Measurements from ENCODE around the gene GSDMA. TPM values are rescaled to one million over a fixed set of nuclear protein-coding genes. Genes with fewer than 3 reads are reported as not detected.
A peak's percentile ranks its signal among the peaks of the same experiment; 100 is the strongest.
"Not testable (repeated sequence)": the region's sequence is repeated elsewhere in the genome, so short reads cannot be mapped to it uniquely, and the experiment has no call there.

GSDMA gene
- total RNA-seq, 1 donor from 2014 or later: not detected

DNA sequence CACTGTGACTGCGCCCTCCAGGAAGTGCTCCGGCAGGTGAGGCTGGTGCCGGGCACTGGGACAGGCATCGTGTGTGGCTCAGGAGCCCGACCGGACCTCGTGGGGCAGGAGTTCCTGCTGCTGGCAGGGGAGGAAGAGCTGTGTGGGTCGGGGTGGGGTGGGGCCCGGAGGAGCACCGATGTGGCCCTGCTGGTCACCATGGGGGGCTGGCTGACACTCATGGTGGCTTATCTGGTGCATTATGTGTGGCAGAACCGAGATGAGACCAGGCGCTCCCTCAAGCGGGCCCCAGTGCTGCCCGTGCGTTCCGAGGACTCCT is 18.5 kb upstream of the GSDMA start:
- Mint-ChIP-seq H3K27ac (no peak overlapping the region), H3K27me3 (no peaks in the 10 kb centered on the region), H3K36me3 (ENCODE audit: low read depth) (no peaks in the 10 kb centered on the region), H3K4me1 (peaks cover 26% of the 10 kb centered on the region), H3K4me3 (no peak overlapping the region), H3K9me3 (no peaks in the 10 kb centered on the region)
- TF ChIP-seq, protein P1, sequence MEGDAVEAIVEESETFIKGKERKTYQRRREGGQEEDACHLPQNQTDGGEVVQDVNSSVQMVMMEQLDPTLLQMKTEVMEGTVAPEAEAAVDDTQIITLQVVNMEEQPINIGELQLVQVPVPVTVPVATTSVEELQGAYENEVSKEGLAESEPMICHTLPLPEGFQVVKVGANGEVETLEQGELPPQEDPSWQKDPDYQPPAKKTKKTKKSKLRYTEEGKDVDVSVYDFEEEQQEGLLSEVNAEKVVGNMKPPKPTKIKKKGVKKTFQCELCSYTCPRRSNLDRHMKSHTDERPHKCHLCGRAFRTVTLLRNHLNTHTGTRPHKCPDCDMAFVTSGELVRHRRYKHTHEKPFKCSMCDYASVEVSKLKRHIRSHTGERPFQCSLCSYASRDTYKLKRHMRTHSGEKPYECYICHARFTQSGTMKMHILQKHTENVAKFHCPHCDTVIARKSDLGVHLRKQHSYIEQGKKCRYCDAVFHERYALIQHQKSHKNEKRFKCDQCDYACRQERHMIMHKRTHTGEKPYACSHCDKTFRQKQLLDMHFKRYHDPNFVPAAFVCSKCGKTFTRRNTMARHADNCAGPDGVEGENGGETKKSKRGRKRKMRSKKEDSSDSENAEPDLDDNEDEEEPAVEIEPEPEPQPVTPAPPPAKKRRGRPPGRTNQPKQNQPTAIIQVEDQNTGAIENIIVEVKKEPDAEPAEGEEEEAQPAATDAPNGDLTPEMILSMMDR (IDR thresholded peaks at IDR 0.05): no peak
- POLR2A ChIA-PET: no interaction called here
- ATAC-seq (ENCODE audit: low read depth): no peak
- intact Hi-C loops (cut with micrococcal nuclease): no loop called here
- CTCF ChIA-PET: no interaction called here
- DNase-seq: no peak

DNA sequence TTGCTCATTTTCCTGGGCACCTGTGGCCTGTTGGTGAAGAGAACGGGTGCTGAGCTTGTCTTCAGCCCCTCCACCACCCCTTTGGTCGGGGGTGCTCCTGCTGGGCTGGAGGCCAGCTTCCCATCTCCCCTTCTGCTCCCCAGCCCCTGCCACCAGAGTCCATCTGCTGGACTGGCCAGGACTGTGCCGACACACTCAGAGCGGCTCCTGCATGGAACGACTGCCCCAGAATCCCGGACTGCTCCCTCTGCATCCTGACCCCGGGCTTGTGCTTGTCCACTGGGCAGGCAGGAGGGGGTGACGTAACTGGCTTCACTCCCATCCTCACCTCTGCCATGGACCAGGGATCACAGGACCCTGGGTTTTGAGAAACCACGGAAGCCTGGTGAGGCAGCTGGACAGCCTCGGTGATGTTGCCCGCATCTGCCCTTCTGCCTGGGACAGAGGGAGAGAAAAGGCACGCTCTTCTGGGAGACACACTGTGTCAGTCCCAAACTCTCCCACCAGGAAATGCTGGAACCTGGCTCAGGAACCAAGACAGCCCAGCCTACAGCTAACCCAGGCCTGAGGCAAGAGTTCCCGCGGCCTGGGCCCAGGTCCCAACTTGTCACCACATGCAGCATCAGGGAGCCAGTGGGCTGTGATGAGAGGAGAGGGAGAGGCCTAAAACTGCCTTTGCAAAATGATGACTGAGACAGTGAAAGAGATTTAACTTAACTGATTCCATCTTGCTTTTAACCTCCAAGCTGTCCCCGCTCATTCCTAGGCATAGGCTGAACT is 16.1 kb upstream of the GSDMA start:
- no peak for DNase-seq
- Mint-ChIP-seq H3K9me3 (no peaks in the 10 kb centered on the region), H3K27me3 (no peaks in the 10 kb centered on the region), H3K4me3 (no peak overlapping the region), H3K36me3 (ENCODE audit: low read depth) (no peaks in the 10 kb centered on the region), H3K27ac (no peak overlapping the region), H3K4me1 (peaks cover 20% of the 10 kb centered on the region)
- ChIA-PET POLR2A (no interaction called here), CTCF (no interaction called here)
- intact Hi-C loops (cut with micrococcal nuclease): no loop called here
- no peak for ATAC-seq (ENCODE audit: low read depth)
- TF ChIP-seq, protein P1 (IDR thresholded peaks at IDR 0.05): no peak

GRCh38 chr17:39948489-39948828 is 14.3 kb upstream of the GSDMA start:
- H3K9me3 Mint-ChIP-seq; POLR2A ChIA-PET; H3K4me3 Mint-ChIP-seq; DNase-seq; ATAC-seq (ENCODE audit: low read depth); CTCF ChIA-PET; intact Hi-C loops (cut with micrococcal nuclease); H3K36me3 Mint-ChIP-seq (ENCODE audit: low read depth); H3K27me3 Mint-ChIP-seq: not testable (repeated sequence)
- Mint-ChIP-seq H3K4me1 (peaks cover 28% of the 10 kb centered on the region), H3K27ac (peak overlapping the region; percentile 24)

GRCh38 chr17:39949028-39949427 is 13.8 kb upstream of the GSDMA start:
- Mint-ChIP-seq H3K27me3 (no peaks in the 10 kb centered on the region), H3K36me3 (ENCODE audit: low read depth) (no peaks in the 10 kb centered on the region), H3K4me1 (peaks cover 29% of the 10 kb centered on the region), H3K4me3 (no peak overlapping the region), H3K9me3 (no peaks in the 10 kb centered on the region), H3K27ac (no peak overlapping the region)
- POLR2A ChIA-PET: interaction anchor here (0.6 to 1.3 kb wide), 2 partner anchors 9 to 31 kb away, joined by 4 to 6 read pairs; partner anchors contain the start of gene PSMD3
- CTCF ChIA-PET: no interaction called here
- DNase-seq: no peak
- TF ChIP-seq, protein P1 (IDR thresholded peaks at IDR 0.05): no peak
- intact Hi-C loops (cut with micrococcal nuclease): no loop called here
- ATAC-seq (ENCODE audit: low read depth): no peak

GRCh38 chr17:39950871-39951348 is 11.9 kb upstream of the GSDMA start:
- ATAC-seq (ENCODE audit: low read depth): no peak
- ChIA-PET CTCF (no interaction called here), POLR2A (interaction anchor here (1.0 kb wide), 1 partner anchor 29 kb away, joined by 4 read pairs; no protein-coding TSS in a partner anchor)
- peaks cover 33% of the 10 kb centered on the region for H3K4me1 Mint-ChIP-seq
- no peak for DNase-seq
- intact Hi-C loops (cut with micrococcal nuclease): loop anchor here (5.0 kb wide), 1 partner anchor 264 kb away; the partner anchor contains the start of gene PGAP3
- no peak overlapping the region for H3K4me3 Mint-ChIP-seq
- no peak overlapping the region for H3K27ac Mint-ChIP-seq
- no peaks in the 10 kb centered on the region for H3K27me3 Mint-ChIP-seq
- no peaks in the 10 kb centered on the region for H3K36me3 Mint-ChIP-seq (ENCODE audit: low read depth)
- no peaks in the 10 kb centered on the region for H3K9me3 Mint-ChIP-seq
- TF ChIP-seq, protein P1 (IDR thresholded peaks at IDR 0.05): no peak

Measured in activated B cell treated with CpG ODN at 0.5 μM for 24 hours (primary cell).